Endometrium (tissue), 2 donors: Measurements from ENCODE around the gene DDC.

ENCODE experiments used
- FAIRE-seq: peaks from 2 replicates; lab custom pipeline; 2012; peaks lifted over from hg19 to GRCh38; lab: Jason Lieb, UNC
- donor health status: control.
- donor health status: control.

DDC gene, protein sequence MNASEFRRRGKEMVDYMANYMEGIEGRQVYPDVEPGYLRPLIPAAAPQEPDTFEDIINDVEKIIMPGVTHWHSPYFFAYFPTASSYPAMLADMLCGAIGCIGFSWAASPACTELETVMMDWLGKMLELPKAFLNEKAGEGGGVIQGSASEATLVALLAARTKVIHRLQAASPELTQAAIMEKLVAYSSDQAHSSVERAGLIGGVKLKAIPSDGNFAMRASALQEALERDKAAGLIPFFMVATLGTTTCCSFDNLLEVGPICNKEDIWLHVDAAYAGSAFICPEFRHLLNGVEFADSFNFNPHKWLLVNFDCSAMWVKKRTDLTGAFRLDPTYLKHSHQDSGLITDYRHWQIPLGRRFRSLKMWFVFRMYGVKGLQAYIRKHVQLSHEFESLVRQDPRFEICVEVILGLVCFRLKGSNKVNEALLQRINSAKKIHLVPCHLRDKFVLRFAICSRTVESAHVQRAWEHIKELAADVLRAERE

GRCh38 chr7:50564640-50565558, at the start of gene DDC:
TSS of gene DDC (minus strand) at chr7:50565405. CDS start at chr7:50544085, 21,320 bp downstream.
- FAIRE-seq: no peak

DNA sequence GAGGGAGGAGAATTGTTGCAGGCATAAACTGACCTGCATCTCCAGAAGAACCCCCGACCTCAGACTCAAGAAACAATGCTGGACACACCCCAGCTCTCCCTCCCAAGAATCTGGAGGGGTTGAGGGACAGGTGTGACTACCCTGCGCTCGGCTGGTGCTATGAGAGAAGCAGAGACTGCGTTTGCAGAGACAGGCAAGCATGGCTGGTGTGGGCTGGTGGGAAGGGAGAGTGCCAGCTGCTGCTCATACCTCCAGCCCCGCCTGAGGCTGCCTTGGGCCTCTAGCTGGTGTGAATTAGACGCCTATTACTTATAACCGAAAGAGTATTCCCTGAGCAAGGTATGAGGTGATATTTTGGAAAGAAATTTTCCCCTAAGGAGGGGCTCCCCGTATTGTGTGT, 48.3 kb upstream of the DDC start:
- FAIRE-seq: no peak

GRCh38 chr7:50612704-50613103, 47.5 kb upstream of the DDC start:
- no peak for FAIRE-seq

DNA sequence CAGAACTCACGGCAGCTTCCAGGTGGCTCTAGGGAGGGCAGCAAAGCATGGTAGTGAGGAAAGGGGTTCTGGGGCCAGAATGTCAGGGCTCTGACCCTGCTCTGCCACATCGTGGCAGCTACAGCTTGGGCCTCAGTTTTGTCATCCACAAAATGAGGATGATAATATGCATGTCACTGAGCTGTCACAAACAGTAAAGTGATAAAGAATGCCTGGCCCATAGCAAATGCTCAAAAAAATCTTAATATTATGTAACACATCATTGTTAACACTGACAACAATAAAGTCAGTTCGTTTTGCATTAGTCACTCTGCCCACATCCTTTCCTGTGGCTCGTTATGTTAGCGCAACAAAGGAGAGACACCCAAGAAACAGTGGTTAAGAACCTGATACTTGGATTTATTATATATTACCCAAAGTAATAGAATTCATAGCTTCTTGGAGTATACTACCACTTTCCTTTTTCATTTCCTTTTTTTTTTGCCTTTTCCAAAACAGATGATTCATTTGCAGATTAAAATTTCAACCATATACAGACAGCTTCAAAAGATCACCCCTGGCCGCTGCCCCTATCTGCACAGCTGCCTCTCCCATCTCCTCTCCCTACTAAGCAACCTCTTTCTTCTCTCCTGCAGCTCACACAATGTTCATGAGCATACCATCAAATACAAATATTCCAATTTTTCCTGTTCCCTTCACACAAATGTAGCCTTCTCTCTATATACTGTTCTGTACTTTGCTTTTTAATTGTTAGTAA, 45.5 kb upstream of the DDC start:
- FAIRE-seq: no peak

DNA sequence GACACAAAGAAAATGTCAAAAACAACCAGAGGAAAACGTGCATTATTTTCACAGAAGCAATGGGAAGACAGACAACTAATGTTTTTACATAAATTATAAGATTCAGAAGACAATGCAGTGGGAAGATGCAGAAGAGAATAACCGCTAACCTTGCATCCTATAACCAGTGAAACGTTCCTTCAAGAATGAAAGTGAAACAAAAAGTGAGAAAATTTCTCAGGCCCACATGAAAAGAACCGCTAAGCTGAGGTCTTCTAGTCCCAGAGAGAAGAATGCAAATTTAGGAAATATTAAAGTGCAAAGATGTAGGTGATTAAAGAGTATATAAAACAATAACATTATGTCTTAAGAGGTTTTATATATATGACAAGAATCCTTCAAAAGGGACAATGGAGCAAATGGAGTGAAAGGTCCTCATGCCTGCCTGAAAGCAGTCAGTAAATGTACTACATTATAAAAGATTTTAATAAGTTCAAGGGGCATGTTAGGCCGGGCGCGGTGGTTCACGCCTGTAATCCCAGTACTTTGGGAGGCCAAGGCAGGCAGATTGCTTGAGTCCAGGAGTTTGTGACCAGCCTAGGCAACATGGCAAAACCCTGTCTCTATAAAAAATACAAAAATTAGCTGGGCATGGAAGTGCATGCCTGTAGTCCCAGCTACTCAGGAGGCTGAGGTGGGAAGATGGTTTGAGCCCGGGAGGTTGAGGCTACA, 43.1 kb upstream of the DDC start:
- no peak for FAIRE-seq

DNA sequence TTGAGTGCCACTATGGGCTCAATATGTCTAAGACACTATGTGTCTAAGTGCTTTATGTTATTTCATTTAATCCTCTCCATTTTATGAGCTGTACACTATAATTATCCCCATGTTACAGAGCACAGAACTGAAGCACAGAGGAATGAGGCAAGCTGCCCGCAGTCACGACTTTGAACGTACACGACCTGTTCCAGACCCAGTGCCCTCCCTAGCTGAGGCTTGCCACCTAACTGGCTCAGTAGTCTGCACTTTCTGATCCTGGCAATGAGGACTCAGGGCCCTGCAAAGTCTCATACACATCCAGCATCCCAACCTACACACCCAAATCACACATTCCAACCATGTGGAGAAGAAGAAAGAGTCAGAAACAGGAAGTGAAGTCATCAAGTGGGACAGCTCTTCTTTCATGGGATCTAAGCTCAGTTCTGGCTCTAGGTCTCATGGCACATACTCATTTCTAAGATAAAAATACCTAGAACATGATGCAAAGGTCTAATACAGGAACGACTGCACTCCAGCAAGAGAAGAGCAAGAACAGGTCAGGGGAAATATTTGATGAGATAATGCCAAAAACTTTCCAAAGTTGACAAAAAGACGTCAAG, 42.4 kb upstream of the DDC start:
- FAIRE-seq: no peak

DNA sequence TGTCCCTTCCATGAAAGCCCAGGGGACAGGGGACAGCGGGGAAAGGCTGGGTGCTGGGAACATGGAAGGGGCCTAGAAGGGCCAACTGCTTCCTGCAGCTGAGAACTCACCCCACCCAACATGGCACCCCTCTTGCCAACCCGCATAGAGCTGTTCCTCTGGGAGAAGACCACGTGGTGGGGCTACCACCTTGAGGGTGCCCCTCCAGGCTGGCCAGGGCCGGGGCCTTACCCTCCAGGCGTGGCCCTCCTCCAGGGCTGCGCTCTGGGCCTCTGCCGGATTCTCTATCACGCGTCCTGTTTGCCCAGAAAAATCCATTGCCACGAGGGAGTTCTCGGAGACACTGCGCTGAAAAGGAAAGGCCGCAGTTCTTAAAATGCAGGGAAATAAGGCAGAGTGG, 39.9 kb upstream of the DDC start:
- no peak for FAIRE-seq

DNA sequence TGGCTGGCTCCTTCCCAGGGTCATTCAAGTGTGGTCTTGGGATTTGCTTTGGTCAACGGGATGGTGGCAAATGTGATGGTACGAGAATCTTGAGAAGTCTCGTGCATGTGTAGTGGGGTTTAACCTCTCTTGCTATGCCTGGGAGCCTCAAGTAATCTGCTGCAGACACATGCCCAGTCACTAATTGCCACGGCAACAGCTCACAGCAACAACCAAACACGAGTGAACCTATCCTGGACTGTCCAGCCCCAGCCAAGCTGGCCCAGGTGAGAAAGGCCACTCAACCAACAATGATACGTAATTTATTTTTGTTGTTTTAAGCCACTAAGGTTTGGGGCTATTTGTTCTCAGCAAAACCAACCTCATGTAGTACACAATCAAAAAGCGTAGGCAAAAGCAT, 38.1 kb upstream of the DDC start:
- FAIRE-seq: no peak

DNA sequence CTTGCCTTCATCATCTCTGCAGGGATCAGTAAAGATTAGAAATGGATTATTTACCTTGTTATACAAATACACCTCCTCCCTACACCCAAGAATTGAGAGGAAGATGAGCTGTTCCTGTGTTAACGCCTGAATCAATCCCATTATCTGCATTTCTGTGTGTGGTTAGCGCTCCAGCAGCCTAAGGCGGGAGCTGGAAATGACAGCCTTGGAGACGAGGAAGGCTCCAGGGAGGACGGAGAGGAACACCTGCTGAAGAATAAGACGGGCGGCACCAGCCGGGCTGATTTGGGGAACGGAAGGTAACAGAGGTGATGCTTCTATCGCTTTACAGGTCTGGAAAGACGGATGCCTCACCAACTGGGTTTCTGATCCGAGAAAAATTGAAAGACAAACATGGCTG, 34.2 kb upstream of the DDC start:
- FAIRE-seq: no peak

DNA sequence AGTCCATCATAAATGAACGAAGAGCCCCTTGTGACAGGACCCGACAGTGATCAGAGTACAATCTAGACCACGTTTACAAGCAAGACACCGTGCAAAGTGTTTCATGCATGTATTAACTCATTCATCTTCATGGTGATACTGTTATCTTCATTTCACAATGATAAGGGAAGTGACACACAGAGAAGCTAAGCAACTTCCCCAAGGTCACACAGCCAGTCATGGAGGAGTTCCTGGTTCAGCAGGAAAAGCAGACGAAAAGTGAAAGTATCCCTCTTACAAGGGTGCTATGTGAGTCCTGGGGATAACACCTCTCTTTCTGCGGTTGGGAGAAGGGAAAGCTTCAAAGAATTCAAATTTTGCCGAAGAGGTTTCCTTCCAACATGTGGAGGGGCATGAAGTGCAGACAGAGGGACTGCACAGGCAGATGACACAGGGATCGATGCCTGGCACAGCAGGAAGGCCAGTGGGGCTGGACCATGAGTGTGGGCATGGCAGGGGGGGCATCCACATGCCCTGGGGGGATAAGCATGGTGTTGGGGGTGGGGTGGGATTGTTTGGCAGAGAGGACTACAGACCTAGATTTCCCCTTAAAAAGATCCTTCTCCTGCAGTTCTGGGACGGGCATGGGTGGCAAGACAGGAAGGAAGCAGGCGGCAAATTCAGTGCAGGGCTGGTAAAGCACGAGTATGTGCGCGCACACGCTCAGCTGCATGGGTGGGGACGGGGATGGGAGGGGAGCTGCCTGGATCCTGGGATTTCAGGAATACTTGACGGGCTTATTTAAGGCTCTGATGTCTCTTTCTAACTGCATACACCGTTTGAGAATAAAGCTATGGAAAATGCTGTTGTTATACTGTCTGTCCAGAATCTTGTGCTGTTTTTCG, 33.5 kb upstream of the DDC start:
- FAIRE-seq: no peak

GRCh38 chr7:50596484-50596883, 31.3 kb upstream of the DDC start:
- FAIRE-seq: no peak

DNA sequence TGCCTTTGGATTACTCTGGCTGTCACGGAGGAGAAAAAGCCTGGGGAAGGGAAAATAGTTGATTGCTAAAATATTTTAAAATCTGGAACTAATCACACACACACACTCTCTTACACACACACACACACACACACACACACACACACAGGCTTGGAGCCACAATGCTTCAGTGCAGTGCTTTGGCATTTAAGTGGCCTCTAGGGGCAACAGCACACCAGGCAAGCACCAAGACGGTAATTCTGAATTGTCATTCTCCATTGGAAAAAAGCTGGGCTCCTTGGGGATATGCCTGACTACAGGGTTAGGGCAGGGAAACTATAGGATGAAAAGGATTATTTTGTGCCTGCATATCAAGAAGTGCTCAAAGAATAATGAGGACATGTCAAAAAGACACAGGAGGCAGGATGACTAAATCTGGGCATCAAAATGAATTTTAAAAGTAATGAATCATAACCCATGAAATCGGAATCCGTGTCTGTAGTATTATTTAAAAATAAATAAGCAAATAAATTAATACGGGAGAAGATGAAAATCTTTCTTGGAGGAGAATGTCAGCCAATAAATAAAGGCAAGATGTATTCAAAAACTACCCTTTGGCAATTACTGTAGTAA, 30.4 kb upstream of the DDC start:
- no peak for FAIRE-seq

GRCh38 chr7:50594734-50595485, 29.7 kb upstream of the DDC start:
- FAIRE-seq: no peak

DNA sequence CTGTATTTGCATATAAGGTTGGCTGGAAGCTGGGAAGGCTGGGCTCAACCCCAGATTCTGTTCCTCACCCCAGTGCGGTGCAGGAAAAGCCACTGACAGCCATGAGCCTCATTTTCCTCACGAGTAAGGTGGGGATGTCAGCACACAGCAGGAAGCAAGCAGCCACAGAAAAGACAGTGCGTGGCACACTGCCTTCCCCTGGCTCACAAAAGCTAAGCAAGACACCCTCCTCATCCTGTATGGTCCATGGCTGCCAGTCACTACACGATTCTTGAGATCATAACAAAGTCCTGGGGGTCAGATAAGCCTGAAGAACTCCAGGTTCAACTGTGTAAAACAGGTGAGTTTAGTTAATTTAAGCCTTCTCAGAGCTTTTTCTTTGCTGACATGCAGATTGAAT, 28.9 kb upstream of the DDC start:
- no peak for FAIRE-seq

DNA sequence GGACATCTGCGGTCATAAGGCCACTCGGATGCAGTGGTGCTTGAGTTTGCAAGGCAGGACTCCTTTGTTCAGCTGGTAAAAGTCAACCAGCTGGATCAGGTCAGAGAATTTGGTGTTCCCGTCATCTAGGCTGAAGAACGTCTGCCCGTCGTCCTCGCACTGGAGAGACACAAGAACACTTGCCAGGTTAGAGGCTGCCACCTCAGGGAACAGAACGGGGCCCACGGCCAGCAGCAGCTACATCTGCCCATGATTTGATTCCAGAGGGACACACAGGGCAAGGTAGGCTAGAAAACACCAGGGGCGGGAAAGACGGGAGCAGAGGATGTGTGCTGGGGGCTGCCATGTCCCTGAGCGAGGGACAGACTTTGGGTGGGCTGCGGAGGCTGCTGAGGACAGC, 27.7 kb upstream of the DDC start:
- no peak for FAIRE-seq

GRCh38 chr7:50591480-50592438, 26.6 kb upstream of the DDC start:
- no peak for FAIRE-seq

- no peak for FAIRE-seq
Observed at GRCh38 chr7:50591098-50591479, 25.9 kb upstream of the DDC start.

DNA sequence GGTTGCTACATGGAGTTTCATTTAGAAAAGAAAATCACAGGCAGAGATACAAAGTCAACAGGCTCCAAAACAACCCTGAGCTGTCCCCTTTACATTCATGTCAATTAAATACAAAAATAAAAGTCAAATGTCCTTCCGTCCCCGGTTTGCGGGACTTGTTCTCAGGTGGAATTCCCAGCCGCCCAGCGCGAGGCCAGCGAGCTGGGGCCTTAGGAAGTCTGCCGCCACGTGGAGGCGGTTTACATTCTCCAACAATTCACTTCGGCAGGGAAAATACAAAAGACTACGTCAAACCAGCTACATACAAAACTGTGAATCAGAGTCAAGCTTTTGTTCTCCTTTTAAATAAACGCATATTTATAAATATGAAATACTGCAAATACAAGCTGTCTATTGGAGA, 25.3 kb upstream of the DDC start:
- no peak for FAIRE-seq
